IPS DF 4.7 (cell line): ENCODE data around the gene CHTF18.
"Not testable (repeated sequence)": the region's sequence is repeated elsewhere in the genome, so short reads cannot be mapped to it uniquely, and the experiment has no call there.

Experiments
- DNase-seq: peaks from one replicate; pipeline ENCODE4 v3.0.0-alpha.2; 2013; ENCODE audit warnings: low spot score; ENCODE audit errors: extremely low read depth

The CHTF18 gene

DNA sequence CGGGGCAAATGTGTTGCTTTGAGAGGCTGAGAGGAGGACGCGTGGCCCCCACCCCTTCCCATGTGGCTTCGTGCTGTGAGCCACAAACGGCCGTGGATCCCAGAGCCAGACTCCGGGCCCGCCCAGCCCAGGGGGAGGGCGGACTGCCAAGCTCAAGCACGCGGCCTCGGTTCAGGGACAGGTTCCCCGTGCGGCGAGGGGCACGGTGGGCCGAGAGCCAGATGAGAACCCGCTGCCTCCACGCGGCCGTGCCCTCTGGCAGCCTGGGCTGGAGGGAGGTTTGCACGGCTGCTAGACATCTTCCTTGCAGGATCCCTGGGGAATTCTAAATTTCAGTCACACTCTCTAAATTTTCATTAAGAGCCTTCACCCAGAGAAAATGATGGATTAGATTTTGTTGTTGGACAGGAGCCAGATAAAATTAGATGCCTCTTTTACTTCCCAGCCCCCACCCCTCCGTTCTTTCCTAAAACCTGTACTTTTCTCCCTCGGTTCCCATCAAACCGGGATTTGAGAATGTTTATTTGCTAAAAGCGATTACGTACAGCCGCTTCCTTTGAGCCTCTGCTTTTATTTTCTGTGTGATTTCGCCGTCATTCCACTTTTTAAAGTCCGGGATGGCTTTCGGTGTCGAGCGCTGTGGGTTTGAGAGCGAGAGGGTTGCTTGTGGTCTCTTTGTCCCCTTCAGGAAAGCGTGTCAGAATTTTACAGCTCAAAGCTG, 37.1 kb downstream of the CHTF18 start:
- DNase-seq, result no peak

DNA sequence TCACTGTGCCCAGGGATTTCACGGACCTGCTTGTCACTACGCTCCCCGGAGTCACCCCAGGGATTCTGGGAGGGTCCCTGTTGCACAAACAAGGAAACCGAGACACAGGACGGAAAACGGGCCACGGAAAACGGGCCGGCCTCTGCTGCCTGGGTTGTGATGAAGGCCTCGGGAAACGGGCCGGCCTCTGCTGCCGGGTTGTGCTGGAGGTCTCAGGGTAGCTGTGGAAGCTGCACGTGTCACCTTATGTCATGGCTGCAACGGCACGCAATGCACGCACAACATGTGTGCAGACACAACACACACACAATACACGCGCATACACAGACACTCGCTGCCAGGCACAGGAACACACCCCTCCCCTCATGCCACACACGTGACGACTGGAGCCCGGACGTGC, 39.1 kb downstream of the CHTF18 start:
- DNase-seq, result no peak

GRCh38 chr16:828891-829290, 40.5 kb downstream of the CHTF18 start:
- DNase-seq, result no peak

DNA sequence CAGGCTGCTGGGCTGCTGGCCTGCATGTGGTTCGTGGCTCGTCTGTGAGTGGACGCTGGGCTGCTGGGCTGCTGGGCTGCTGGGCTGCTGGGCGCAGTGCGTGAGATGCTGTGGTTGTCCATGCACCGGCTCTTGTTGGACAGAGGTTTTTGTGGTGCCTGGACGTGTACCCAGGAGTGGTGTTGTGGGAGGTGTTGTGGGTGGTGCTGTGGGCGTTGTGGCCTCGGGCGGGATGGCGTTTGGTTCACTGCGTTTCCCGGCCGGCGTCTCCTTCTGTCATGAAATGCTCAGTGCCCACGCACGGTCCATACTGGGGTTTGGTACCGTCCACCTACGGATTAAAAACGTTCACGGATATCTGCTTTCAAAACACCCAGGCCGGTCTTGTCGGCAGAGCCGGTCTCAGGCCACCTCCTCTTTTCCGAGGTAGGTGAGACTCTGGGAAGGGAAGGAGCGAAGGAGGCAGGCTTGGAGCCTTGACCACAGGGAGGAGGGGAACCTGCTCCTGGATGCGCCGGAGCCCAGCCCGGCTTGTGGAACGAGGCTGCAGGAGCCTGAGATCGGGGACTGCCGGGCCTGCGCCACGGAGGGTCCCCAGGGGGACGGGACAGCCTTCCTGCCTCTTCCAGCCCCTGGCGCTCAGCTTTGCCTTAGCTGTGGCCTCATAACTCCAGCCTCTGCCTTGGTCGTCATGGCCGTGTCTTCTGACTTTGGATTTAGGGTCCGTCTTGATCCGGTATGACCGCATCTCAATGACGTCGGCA, 41.9 kb downstream of the CHTF18 start:
- DNase-seq, result no peak

GRCh38 chr16:830871-831570, 42.6 kb downstream of the CHTF18 start:
- no peak for DNase-seq

- no peak for DNase-seq
These were observed 43.4 kb downstream of the CHTF18 start for GRCh38 chr16:831571-832413.

DNA sequence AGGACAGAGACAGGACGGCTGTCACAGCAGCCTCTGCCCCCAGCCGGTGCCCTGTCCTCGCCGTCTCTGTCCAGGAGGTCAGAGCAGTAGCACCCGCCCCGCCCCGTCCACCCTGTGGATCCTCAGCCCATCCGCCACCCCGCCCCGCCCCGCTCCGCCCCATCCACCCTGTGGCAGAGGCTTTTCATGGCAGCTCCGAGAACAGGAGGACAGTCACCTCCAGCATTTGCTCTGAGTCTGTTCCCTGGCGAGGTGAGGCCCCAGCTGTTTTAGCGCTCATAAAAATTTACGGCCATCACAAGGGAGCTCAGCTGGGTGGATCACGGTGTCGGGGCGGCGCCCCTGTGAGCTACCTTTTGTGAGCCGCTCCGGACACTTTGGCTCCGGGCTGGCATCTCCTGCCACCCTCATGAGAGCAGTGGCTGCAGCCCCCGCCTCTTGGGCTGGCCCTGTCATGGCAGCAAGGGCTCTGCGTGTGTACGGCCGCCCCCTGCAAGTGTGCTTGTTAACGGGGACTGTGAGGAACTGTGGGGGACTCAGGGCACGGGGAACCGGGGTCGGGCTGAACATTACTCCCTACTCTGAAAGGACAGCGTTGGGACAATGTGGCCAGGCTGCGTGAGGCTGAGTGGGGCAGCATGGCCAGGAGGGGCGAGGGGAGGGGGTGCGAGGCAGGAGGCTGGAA, 44.4 kb downstream of the CHTF18 start:
- DNase-seq, result no peak

DNA sequence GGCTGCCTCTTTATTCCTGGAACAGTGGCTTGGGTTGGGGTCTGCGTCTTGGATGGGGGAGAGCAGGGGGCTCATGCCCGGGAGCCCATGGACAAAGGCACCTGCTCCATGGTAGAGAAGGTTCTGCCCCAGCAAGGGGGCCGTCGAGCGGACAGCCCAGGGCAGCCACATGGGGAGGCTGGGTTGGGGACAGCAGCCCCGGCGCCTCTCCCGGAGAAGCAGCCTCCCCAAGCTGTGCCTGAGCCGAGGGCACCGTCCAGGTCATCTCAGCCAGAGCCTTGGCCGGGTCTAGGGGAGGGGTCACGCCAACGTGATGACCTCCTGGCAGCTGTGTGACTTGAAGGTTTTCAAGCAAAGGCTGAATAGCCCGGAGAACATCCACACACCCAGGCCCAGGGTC, 45.0 kb downstream of the CHTF18 start:
- no peak for DNase-seq

GRCh38 chr16:835373-835772, 47.0 kb downstream of the CHTF18 start:
- DNase-seq, result no peak

- DNase-seq, result no peak
These were observed 47.8 kb downstream of the CHTF18 start for GRCh38 chr16:836221-836620.

DNA sequence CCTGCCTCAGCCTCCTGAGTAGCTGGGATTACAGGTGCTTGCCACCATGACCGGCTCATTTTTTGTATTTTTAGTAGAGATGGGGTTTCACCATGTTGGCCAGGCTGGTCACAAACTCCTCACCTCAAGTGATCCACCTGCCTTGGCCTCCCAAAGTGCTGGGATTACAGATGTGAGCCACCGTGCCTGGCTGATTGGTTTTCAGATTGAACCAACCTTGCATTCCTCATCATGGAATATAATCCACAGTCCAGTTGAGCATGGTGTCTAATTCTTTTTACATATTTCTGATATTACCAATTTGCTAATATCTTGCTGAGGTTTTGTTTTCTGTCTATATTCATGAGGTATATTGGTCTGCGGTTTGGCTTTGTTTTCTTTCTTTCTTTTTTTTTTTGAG, 48.4 kb downstream of the CHTF18 start:
- DNase-seq, result not testable (repeated sequence)

DNA sequence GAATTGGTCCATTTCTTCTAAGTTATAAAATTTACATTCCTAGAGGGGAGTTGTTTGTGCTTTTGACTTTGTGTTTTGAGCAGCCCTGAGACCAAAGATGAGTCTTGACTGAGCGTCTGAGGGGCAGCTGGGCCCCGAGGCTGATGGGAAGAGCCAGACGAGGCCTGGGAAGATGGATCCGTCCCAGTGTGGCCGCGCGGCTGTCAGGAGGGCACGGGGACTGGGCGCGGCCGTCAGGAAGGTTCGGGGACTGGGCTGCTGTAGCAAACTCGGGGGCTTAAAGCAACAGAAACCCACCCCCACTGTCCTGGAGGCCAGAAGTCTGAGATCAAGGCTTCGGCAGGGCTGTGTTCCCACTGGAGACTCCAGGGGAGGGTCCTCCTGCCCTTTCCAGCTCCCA, 50.3 kb downstream of the CHTF18 start:
- no peak for DNase-seq

DNA sequence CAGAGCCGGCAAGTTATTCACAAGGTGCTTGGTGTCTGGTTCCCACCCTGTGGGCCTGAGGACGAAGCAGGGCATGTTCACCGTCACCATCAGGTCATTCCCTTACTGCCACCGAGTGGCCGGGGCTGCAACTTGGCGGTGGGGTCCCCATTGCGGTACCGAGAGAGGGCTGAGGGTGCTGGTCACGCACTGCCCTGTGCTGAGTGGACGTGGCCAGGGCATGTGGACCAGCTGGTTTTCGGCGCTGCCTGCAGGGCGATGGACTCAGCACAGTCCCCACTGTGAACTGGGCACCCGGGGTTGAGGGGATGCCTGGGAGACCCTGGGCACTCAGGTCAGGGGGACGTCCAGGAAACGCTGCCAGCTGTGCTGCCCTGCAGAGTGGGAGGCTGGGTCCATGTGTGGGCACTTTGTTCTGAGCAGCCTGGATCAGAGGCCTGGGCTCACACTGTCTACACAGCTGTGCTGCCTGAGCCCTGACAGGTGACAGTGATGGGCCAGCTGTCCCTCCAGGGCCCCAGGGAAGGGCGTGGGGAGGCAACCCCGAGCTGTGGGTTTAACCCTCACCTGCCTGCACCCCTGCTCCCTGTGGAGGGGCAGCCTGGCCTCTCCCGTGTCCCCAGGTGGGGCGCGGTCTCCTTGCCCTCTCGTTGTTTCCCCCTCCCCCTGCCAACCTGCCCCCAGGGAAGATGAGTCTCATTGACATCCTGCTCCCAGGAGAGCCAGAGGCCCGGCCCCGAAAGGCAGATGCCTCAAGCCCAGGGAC, 51.4 kb downstream of the CHTF18 start:
- no peak for DNase-seq

DNA sequence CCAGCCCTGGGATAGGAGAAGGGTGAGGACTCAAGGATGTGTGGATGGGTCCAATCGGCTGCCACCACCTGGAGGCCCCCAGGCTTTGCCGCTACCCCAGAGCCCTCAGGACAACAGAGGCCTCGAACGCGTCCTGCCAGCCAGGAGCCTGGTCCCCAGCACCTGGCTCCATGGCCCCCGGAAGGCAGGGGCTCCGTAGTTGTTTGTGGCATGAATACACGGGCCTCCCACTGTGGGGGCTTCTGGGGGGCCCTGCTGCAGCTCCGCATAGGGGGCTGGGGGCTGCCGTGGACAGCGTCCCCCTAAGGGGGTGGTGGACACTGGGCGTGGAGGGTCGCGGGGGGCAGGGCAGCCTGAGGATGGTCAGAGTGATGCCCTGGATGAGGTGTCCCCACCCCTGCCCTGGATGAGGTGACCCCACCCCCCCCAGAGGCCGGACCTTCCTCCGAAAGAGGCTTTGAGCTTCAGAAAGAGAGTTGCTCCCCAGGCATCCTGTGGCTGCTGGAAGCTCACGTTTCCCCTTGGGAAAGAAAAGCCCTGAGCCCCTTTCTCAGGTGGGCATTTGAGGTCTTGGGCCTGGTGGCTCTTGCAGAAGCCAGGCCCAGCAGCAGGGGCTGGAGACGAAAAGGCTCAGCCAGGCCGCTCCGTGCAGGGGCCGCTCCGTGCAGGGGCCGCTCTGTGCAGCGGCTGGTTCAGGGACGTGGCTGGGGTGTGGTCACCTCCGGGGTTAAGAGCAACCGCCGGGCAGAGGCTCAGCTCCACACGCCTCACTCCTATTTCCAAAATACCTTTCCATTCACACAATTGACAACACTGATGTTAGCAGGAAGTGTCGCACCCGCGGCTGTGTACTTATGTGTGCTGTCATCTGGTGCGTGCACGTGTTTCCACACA, 52.4 kb downstream of the CHTF18 start:
- no peak for DNase-seq

DNA sequence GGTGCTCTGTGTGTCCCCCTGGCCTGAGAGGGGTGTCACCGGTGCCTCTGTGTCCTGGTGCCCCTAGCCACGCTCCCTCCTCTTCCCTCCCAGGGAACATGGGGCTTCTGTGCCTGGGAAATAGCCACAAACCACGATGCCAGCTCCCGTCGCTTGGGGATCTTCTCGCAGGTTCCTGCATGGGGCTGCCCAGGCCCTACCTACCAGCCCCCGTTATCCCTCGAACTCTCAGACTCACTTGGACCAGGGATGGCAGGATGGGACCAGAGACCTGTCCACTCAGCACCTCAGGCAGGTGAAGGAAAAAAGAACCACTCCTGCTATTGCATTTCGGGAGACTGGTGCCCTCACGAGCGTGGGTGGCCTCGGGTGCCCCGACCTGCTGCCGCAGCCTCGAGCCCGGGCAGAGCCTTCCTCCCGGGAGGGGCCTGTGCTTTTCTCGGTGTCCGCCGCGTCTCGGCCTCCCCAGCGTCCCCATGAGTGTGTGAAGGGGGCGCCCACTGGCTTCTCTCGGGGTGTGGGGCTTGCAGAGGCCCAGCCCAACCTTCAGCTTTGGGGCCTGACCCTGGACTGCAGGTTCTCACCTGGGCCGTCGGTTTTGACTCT, 53.1 kb downstream of the CHTF18 start:
- DNase-seq, result no peak

GRCh38 chr16:842061-842476, 53.6 kb downstream of the CHTF18 start:
- no peak for DNase-seq

DNA sequence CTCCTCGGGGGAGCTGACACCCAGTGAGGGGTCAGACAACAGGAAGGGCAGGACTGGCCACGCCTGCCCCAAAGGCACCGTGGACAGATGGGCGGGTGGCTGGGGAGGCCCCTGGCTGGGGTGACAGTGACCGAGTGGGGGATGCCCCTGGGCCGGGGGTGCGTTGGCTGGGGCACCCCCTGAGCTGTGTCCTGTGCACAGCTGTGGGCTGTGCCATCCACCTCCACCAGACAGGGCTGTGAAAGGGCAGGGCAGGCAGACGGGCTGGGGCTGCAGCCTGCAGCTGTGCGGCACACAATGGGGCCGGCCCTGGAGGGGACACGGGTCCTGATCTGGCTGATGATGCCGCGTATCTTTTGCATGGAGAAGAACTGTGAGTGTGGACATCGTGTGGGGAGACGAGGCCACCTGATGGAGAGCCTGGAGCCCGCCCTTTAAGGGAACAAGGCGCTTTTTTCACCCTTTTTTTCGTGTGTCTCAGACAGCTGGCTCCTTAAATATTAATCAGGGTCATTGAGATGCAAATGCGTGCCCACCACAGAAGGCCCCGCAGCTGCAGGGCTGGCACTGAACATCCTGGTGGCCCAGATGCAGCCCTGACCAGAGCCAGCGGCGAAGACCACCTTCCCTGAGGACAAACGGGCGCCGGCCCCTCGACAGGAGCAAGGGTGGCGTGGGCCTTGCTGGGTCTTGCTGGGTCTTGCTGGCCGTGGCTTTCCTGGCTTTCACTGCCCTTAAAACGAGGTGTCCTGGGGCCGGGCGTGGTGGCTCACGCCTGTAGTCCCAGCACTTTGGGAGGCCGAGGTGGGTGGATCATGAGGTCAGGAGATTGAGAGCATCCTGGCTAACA, 54.5 kb downstream of the CHTF18 start:
- no peak for DNase-seq

- DNase-seq, result no peak
These were observed 55.4 kb downstream of the CHTF18 start for GRCh38 chr16:843771-844170.
